Cerebellar cortex (tissue), 1 donor: ENCODE data around the gene CSMD2.
"Not testable (repeated sequence)": the region's sequence is repeated elsewhere in the genome, so short reads cannot be mapped to it uniquely, and the experiment has no call there.

Experiments
- DNase-seq: peaks from one replicate; pipeline ENCODE4 v3.0.0-alpha.2; 2015; ENCODE audit warnings: low spot score

The CSMD2 gene

GRCh38 chr1:34052565-34052964, 112.5 kb downstream of the CSMD2 start:
- DNase-seq, result no peak

- no peak for DNase-seq
Observed at GRCh38 chr1:34050709-34051485, 114.1 kb downstream of the CSMD2 start.

- no peak for DNase-seq
Observed at GRCh38 chr1:34049994-34050393, 115.0 kb downstream of the CSMD2 start.

- no peak for DNase-seq
Observed at GRCh38 chr1:34049477-34049876, 115.6 kb downstream of the CSMD2 start.

GRCh38 chr1:34037856-34038255, 127.2 kb downstream of the CSMD2 start:
- DNase-seq, result no peak

- DNase-seq, result no peak
Observed at GRCh38 chr1:34037109-34037508, 127.9 kb downstream of the CSMD2 start.

- DNase-seq, result no peak
Observed at GRCh38 chr1:34034036-34034435, 131.0 kb downstream of the CSMD2 start.

GRCh38 chr1:34029954-34030353, 135.1 kb downstream of the CSMD2 start:
- no peak for DNase-seq

- DNase-seq, result no peak
Observed at GRCh38 chr1:34029515-34029914, 135.5 kb downstream of the CSMD2 start.

GRCh38 chr1:34028381-34029055, 136.5 kb downstream of the CSMD2 start:
- no peak for DNase-seq

GRCh38 chr1:34025675-34026074, 139.4 kb downstream of the CSMD2 start:
- DNase-seq, result no peak

GRCh38 chr1:34024485-34024884, 140.5 kb downstream of the CSMD2 start:
- DNase-seq, result no peak

- no peak for DNase-seq
Observed at GRCh38 chr1:34019741-34020552, 145.1 kb downstream of the CSMD2 start.

- DNase-seq, result no peak
Observed at GRCh38 chr1:34018285-34018684, 146.7 kb downstream of the CSMD2 start.

- not testable (repeated sequence) for DNase-seq
Observed at GRCh38 chr1:34016281-34016680, 148.7 kb downstream of the CSMD2 start.

- DNase-seq, result peak; percentile 16
Observed at GRCh38 chr1:34013958-34014737, 150.9 kb downstream of the CSMD2 start.

- peak; percentile 52 for DNase-seq
Observed at GRCh38 chr1:34013136-34013535, 151.9 kb downstream of the CSMD2 start.

GRCh38 chr1:34009340-34009985, 155.6 kb downstream of the CSMD2 start:
- DNase-seq, result no peak

- DNase-seq, result no peak
Observed at GRCh38 chr1:34007760-34008159, 157.3 kb downstream of the CSMD2 start.

GRCh38 chr1:34005309-34005708, 159.7 kb downstream of the CSMD2 start:
- no peak for DNase-seq

GRCh38 chr1:34002810-34003209, 162.2 kb downstream of the CSMD2 start:
- DNase-seq, result no peak
